Measurements from ENCODE around the gene S100A11.
"Not testable (repeated sequence)": the region's sequence is repeated elsewhere in the genome, so short reads cannot be mapped to it uniquely, and the experiment has no call there.

S100A11 gene

DNA sequence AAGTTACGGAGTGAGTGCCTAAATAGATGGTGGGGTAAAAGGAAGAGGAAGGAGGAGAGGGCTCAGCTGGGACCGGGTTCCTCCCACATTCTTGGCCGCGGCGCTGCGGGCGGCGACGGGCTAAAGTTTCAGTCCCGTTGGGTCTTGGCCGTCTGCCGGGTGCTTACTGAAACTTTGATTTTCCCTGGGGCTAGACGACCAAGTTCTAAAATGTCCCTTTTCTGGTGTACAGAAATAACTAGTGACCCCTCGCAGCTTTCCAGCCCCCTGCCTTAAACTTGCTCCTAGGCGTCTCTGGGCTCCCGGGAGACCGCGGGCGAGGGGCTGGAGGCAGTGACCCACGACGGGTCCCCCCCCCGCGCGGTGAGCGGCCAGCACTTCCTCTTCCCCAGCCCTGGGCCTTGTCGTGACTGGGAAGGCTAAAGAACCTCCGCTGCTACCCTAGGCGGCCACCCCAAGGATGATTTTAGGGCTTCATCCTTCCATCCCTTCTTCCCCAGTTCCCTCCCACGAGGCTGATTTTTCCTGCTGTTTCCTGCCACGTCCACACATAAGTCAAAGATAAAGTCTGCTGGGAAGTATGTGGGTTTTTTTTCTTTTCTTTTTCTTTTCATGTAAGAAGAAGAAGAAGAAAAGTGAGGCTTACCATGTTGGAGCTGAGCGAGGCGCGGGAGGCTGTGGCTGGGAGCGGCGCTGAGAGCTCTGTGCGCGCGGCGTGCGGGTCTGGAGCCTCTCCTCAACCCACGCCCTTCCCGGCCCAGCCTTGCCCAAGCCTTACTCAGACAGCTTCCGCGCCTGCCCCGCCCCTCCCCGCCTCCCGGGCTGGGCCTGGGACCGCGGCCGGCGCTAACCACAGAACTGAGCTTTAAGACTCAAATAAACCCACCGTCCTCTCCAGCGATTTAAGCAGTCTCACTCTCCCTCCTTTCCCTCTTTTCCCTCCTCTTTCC, at the start of gene S100A11:
Gene S100A11 (minus strand): TSS at position 738 of the 950 bp plus-strand sequence. CDS start 89 bp downstream, at position 649.
- peak; percentile 85 for DNase-seq

DNA sequence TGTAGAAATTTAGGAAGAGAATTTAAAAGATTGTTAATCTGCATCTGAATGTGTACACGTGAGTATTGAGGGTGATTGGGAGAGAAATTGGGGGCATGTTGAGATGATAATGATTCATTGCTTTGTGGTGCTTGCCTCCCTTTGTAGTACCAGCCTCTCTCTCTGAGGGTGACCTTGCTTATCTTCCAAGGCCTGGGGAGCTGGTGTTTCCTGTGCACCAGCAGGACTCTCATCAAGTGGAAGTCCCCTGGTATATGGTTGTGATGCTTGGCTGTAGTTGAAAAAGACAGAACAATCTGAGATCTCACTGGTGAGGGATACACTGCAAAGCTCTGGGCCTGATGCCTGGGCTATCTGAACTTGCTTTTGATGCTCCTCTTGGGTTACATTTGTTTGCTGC, 48.0 kb upstream of the S100A11 start:
- DNase-seq = no peak

- DNase-seq = not testable (repeated sequence)
These were observed 44.2 kb upstream of the S100A11 start for GRCh38 chr1:152081026-152081425.

GRCh38 chr1:152080494-152080893, 43.7 kb upstream of the S100A11 start:
- DNase-seq = not testable (repeated sequence)

DNA sequence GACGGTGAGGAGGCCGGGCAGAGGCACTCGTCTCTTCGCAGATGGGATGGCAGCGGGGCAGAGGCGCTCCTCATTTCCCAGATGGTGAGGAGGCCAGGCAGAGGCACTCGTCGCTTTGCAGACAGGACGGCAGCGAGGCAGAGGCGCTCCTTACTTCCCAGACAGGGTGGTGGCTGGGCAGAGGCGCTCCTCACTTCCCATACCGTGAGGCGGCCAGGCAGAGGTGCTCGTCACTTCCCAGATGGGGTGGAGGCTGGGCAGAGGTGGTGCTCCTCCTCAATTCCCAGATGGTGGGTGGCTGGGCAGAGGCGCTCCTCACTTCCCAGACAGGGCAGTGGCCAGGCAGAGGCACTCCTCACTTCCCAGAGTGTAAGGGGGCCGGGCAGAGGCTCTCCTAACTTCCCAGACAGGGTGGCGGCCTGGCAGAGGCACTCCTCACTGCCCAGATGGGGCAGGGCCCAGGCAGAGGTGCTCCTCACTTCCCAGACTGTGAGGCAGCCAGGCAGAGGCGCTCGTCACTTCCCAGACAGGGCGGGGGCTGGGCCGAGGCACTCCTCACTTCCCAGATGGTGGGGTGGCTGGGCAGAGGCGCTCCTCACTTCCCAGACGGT, 42.1 kb upstream of the S100A11 start:
- no peak for DNase-seq

GRCh38 chr1:152072311-152072710, 35.5 kb upstream of the S100A11 start:
- no peak for DNase-seq

DNA sequence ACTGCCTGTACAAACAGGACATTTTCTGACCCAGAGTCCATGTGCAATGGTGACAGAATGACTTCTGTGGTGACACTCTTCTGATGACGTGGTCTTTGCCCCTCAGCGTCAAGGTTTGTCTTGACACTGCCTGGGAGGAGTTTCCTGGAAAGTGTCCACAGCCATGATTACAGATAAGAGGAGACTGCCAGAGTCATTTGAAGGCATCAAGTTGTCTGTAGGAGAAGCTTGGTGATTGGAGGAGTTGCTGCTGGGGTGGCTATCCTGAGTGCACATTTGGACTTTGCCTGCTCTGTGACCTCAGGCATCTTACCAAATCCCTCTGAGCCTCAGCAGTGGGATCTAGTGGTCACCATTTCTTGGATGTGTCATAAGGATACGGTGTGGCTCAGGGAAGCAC, 34.3 kb upstream of the S100A11 start:
- DNase-seq = no peak

DNA sequence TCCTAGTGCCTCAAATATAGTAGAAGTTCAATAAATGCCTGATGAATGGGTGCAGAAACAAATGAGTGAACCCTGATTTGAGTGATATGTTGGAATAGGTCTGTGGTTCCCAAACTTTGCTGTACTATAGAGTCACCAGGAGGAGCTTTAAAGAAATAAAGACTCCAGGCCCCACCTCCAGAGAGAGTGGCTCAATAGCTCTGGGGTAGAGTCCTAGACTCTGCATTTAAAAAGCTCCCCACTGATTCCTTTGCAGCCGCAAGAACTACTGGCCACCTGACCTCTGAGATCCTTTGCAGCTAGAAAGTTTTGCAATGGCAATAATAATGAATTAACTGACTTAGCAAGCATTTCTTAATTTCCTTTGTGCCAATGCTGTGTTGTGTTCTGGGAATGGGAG, 31.1 kb upstream of the S100A11 start:
- DNase-seq = no peak

DNA sequence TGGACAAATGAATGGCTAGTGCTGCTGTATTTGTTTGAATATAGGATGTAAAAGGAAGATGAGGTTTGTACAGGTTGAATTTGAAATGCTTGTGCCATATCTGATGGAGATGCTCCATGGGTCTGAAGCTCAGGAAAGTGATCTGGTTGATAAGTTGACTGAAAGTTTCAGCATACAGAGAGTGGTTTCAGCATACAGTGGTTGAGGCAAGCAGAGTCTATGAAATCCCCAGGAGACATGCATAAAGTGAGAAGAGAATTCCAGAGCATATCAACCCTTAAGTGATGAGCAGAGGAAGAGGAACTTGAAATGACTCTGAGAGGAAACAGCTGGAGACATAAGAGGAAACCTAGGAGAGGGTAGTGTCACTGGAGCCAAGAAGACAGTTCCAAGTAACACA, 30.3 kb upstream of the S100A11 start:
- DNase-seq = no peak

DNA sequence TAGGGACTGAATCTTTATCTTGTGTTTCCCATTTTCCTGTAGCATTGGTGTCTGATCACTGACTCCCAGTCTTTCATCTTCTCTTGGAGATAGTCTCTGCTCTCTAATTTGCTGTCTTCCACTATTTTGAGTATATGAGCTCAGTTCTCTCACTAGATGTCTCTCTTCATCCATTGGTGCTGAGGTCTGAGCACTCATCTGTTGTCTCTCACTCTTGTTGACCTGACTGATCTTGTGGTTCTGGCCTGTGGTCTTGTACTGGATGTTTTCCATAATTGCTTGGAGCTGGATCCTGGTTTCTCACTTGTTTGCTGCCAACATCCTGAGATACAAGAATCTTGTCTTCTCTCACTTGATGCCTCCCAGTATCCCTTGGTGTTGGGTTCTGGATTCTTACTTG, 25.1 kb upstream of the S100A11 start:
- no peak for DNase-seq

DNA sequence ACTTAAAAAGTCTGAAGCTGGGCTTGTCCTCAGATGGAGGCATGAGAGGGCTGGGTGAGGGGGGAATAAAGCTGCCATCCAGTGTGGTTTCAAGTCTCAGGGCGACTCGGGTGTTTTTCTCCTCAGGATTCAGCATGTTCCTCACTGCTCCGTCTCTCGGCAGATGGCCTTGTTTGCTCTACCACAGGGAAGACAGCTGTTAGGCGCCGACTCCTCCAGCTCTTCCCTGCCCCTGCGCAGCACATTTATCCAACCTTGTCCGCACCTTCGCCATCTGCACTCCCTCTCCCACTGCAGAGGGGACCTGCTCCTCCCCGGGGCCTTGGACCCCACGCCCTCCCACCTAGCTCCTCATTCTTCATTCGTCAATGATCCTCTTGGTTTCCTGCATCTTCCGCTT, 16.6 kb upstream of the S100A11 start:
- DNase-seq = no peak

GRCh38 chr1:152052606-152053005, 15.8 kb upstream of the S100A11 start:
- peak; percentile 81 for DNase-seq

DNA sequence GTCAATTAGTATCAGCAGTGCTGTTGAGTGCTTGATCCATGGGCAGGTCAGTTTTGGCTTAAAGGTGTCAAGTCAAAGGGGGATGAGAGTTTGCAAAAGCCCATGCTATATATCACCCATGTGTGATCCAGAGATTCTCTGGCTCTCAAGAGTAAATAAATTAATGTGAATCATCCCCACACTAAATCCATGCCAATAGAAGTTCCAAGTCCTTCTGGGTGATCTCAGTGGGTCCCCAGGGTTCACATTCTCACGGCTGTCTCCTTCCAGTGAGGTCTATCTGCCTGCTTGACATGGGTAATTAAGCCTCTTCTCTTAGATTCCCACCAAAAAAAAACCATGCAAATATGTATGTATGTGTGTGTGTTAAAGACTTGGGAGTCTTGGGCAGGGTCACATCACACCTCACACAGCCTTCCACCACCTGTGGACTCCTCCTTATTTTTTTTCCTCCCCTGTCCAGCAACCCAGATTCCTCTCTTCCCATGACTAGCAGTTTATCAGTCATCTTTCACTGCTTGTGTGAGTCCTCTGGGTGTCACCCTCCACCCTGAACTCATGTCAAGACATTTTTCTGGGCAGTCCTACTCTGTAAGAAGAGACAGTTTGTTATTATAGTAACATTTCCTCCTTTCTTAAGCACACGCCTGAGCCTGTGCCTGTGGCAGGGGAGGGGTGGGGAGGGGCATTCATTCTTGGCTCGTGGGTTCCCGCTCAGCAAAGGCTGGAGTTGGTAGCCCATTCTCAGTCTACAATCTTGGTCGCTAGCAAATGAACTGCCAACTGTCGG, 14.3 kb upstream of the S100A11 start:
- no peak for DNase-seq

DNA sequence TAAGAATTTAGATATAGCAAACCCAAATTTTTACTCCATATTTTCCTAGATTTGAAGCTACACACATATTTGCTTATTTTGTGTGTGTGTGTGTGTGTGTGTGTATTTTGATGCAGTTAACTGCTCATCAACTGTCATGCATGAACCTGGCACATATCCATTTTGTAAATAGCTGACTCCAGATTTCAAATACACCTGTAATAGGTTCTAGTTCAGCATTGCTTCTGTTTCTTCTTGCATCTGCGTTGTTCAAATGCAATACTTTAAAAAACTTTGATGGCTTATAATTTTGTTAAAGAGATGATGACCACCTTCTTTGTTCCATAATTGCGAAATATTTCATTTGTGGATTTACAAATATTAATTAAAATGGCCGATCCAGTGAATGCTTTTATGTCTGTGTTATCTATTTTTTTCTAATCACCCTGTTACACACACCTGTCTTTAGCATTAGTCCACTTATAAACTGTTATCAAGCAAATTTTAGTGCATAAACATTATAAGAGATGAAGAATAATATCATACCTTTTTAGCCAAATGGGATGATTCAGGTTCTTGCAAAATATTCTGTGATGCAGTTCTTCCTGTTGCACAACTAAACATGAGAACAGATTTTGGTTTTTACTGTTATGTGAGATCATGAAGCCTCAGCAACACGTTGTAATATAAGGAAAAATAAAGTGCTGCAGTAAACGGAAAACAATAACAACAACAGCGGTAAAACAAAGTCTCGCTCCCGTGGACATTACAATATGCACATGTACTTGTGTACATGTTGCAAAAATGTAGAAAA, 12.7 kb upstream of the S100A11 start:
- DNase-seq = peak; percentile 34

DNA sequence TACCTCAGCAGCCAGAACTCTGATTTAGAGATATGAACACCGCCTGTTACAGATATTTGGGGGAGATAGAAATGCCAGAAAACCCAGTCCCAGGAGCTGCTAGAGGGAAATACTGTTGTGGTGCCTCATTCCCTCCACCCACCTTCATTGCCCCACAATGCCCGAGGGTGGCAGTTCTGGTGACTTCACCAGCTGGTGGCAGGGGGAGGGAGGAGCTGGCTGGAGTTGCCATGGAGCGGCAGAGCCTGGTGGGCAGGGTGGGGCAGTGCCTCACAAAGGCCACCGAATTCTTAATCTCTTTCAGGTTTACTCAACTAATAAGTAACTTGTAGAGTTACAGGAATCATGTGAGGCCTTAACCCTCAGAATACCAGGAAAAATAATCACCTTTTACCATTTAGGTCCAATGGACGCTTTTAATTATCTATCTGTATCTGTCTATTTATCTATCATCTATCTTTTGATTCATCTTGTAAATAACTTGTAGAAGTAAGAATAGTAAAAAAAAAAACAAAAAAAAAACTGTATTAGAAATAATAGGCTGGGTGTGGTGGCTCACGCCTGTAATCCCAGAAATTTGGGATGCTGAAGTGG, 11.7 kb upstream of the S100A11 start:
- DNase-seq = peak; percentile 84

DNA sequence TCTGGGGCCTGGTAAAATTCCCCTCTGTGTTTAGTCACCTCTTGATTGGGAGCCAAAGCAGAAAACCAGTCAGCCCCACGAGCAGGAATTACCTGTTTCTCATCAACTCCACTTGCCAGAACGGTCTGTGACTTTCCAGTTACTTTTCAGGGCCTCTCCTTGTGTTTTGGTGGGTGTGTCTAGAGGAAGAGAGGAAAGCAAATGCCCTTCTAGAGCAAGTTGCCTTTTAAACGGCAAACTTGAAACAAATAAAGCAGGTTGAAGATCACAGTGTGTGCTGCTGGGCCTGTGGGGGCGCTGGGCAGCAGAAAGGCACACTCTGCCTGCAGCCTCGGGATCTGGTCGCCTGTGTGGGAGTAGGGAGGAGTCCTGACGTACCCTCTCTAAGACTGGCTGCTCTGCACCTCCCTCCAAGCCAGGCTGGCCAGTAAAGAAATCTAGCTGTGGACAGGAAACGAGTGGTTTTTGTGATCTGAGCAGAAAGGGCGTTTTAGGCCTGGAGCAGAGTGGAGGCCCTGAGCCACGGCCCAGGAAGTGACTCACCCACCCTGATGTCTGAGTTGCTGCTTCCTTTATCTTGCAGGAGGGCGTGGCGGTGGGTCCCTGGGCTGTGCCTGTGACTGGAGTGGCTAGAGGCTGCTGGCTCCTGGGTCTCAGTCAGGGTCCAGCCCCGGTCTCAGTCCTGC, 11.1 kb upstream of the S100A11 start:
- DNase-seq = peak; percentile 97

- DNase-seq = no peak
These were observed 10.6 kb upstream of the S100A11 start for GRCh38 chr1:152047413-152047729.

- no peak for DNase-seq
These were observed 7.6 kb upstream of the S100A11 start for GRCh38 chr1:152044386-152044785.

- no peak for DNase-seq
These were observed 7.1 kb upstream of the S100A11 start for GRCh38 chr1:152043870-152044269.

GRCh38 chr1:152042030-152042429, 5.2 kb upstream of the S100A11 start:
- DNase-seq = no peak

- DNase-seq = no peak
These were observed 3.1 kb upstream of the S100A11 start for GRCh38 chr1:152039886-152040285.

DNA sequence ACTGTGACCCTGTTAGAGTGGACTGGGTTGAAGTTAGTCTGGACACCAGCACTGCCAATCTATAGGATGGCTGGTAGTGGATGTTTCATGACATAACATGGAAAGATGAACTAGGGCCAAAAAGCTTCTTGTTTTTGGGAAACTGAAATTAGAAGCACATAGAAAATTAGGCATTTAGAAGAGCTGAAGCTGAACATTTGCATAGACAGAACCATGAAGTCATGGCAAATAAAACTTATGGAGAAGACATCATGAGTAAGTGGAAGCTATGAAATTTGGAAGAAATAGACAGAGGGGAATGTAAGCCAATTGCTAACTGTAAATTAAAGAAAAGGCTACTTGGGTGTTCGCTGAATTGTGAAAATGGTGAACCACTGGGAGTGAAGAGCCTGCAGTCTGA, 2.7 kb upstream of the S100A11 start:
- no peak for DNase-seq

All from activated CD4-positive, alpha-beta T cell treated with anti-CD3 and anti-CD28 coated beads, Interleukin-2, amount 50 U/mL, for 16 hours (primary cell).